Measurements from ENCODE around the gene C16orf89. TPM values are rescaled to one million over a fixed set of nuclear protein-coding genes. Genes with fewer than 3 reads are reported as not detected.
"Not testable (repeated sequence)": the region's sequence is repeated elsewhere in the genome, so short reads cannot be mapped to it uniquely, and the experiment has no call there.

Gene C16orf89
- total and polyA plus RNA-seq, 2 donors (not counting 1 experiment from before 2014, with no cell fraction given): not detected

DNA sequence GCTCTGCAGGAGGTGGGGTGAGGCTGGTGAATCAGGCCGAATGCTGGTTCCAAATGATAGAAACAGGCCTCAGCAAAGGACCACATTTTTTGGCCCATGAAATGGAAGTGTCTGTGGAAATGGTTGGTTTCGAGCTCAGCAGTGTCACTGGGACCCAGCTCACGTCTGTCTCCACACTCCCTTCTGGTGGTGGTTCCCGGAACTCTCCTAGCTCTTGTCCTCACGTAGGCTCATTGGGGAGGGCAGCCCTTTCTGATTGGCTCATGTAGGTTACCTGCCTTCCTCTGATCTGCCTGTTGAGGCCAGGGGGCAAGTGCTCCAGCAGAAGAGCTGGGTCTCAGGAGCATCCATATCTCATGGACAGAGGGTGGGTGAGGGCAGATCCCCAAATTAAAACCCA is 9.9 kb upstream of the C16orf89 start:
- no peak for TF ChIP-seq EZH2 (IDR thresholded peaks at IDR 0.05; ENCODE audit: borderline replicate concordance, insufficient read depth, low read depth, low read length, poor library complexity, severe bottlenecking)
- TF ChIP-seq, protein P1, sequence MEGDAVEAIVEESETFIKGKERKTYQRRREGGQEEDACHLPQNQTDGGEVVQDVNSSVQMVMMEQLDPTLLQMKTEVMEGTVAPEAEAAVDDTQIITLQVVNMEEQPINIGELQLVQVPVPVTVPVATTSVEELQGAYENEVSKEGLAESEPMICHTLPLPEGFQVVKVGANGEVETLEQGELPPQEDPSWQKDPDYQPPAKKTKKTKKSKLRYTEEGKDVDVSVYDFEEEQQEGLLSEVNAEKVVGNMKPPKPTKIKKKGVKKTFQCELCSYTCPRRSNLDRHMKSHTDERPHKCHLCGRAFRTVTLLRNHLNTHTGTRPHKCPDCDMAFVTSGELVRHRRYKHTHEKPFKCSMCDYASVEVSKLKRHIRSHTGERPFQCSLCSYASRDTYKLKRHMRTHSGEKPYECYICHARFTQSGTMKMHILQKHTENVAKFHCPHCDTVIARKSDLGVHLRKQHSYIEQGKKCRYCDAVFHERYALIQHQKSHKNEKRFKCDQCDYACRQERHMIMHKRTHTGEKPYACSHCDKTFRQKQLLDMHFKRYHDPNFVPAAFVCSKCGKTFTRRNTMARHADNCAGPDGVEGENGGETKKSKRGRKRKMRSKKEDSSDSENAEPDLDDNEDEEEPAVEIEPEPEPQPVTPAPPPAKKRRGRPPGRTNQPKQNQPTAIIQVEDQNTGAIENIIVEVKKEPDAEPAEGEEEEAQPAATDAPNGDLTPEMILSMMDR (IDR thresholded peaks at IDR 0.05): no peak
- Mint-ChIP-seq H3K4me3 (no peak overlapping the region), H3K4me1 (peaks cover 27% of the 10 kb centered on the region), H3K27ac (no peak overlapping the region), H3K27me3 (no peaks in the 10 kb centered on the region), H3K9me3 (ENCODE audit: insufficient read depth) (no peaks in the 10 kb centered on the region)
- ChIA-PET POLR2A (no interaction called here), CTCF (interaction anchor here (1.0 to 1.5 kb wide), 2 partner anchors 9 to 18 kb away, joined by 4 to 6 read pairs; no protein-coding TSS in a partner anchor)
- no peaks in the 10 kb centered on the region for H3K9me3 ChIP-seq (ENCODE audit: control extremely low read depth in 1 of 3, control insufficient read depth in 2 of 3, insufficient read depth in 1 of 3, low read length in 2 of 3)
- no peak overlapping the region for H3K4me3 ChIP-seq (ENCODE audit: control extremely low read depth in 1 of 5, extremely low read depth in 1 of 5, insufficient read depth in 1 of 5, low read depth in 2 of 5, low read length in 4 of 5)
- H3K36me3 ChIP-seq (replicated peaks in 1 of 2; ENCODE audit: control extremely low read depth in 1 of 2, control insufficient read depth in 1 of 2, extremely low read depth in 1 of 2, insufficient read depth in 2 of 2, low read length in 1 of 2): peaks cover 0 to 35% of the 10 kb centered on the region in 2 experiments
- peaks cover 14 to 18% of the 10 kb centered on the region in 2 donors for H3K4me1 ChIP-seq (ENCODE audit: control insufficient read depth in 2 of 2, insufficient read depth in 2 of 2, low read length in 2 of 2)
- no peak overlapping the region for H3K27ac ChIP-seq (ENCODE audit: low read length in 2 of 2)
- no peak overlapping the region for H2AFZ ChIP-seq (ENCODE audit: insufficient read depth, low read depth, low read length, poor library complexity, severe bottlenecking)
- intact Hi-C loops (cut with micrococcal nuclease): no loop called here
- DNase-seq (no peak), ATAC-seq (ENCODE audit: low read depth) (no peak)
- 98% methylated on average over 5 of the region's 5 CpGs for WGBS (ENCODE audit: insufficient coverage)
- no peaks in the 10 kb centered on the region for H3K27me3 ChIP-seq (replicated peaks in 1 of 4; ENCODE audit: control extremely low read depth in 1 of 4, control insufficient read depth in 3 of 4, insufficient read depth in 4 of 4, low read length in 3 of 4)
- no peak overlapping the region for H3K9ac ChIP-seq (ENCODE audit: low read length)
- no peak overlapping the region for H3K4me2 ChIP-seq (replicated peaks; ENCODE audit: low read depth, low read length, poor library complexity, severe bottlenecking)
- H4K20me1 ChIP-seq (ENCODE audit: control insufficient read depth, insufficient read depth, low read length, poor library complexity, severe bottlenecking): peaks cover 5% of the 10 kb centered on the region
- H3K79me2 ChIP-seq (ENCODE audit: control insufficient read depth, insufficient read depth, low read length): peaks cover 15% of the 10 kb centered on the region

DNA sequence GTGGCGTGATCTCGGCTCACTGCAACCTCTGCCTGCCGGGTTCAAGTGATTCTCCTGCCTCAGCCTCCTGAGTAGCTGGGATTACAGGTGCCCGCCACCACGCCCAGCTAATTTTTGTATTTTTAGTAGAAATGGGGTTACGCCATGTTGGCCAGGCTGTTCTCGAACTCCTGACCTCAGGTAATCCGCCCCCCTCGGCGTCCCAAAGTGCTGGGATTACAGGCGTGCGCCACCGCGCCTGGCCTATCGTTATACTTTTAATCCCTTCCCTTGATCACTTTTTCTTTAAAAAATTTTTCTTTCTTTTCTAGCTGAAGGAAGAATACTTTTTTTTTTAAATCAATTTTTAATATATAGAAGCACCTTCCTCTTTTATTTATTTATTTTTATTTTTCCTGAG is 8.0 kb upstream of the C16orf89 start:
- H3K4me2 ChIP-seq (replicated peaks; ENCODE audit: low read depth, low read length, poor library complexity, severe bottlenecking); H3K9ac ChIP-seq (ENCODE audit: low read length); H3K27me3 Mint-ChIP-seq; H3K27ac Mint-ChIP-seq; H3K9me3 Mint-ChIP-seq (ENCODE audit: insufficient read depth); DNase-seq; H2AFZ ChIP-seq (ENCODE audit: insufficient read depth, low read depth, low read length, poor library complexity, severe bottlenecking); H3K4me3 Mint-ChIP-seq; H3K9me3 ChIP-seq (ENCODE audit: control extremely low read depth in 1 of 3, control insufficient read depth in 2 of 3, insufficient read depth in 1 of 3, low read length in 2 of 3); POLR2A ChIA-PET; H3K4me3 ChIP-seq (ENCODE audit: control extremely low read depth in 1 of 5, extremely low read depth in 1 of 5, insufficient read depth in 1 of 5, low read depth in 2 of 5, low read length in 4 of 5); H3K27ac ChIP-seq (ENCODE audit: low read length in 2 of 2); H4K20me1 ChIP-seq (ENCODE audit: control insufficient read depth, insufficient read depth, low read length, poor library complexity, severe bottlenecking); H3K27me3 ChIP-seq (replicated peaks in 1 of 4; ENCODE audit: control extremely low read depth in 1 of 4, control insufficient read depth in 3 of 4, insufficient read depth in 4 of 4, low read length in 3 of 4); ATAC-seq (ENCODE audit: low read depth): not testable (repeated sequence)
- intact Hi-C loops (cut with micrococcal nuclease): loop anchor here (5.0 kb wide), 1 partner anchor 271 kb away; the partner anchor contains the start of gene ROGDI
- Histone ChIP-seq H3K4me1 (ENCODE audit: control insufficient read depth in 2 of 2, insufficient read depth in 2 of 2, low read length in 2 of 2) (peaks cover 14 to 18% of the 10 kb centered on the region in 2 donors), H3K79me2 (ENCODE audit: control insufficient read depth, insufficient read depth, low read length) (peaks cover 15% of the 10 kb centered on the region), H3K36me3 (replicated peaks in 1 of 2; ENCODE audit: control extremely low read depth in 1 of 2, control insufficient read depth in 1 of 2, extremely low read depth in 1 of 2, insufficient read depth in 2 of 2, low read length in 1 of 2) (peaks cover 0 to 30% of the 10 kb centered on the region in 2 experiments)
- no CpG with 5 or more reads among the region's 15 CpGs for WGBS (ENCODE audit: insufficient coverage)
- peaks cover 27% of the 10 kb centered on the region for H3K4me1 Mint-ChIP-seq
- CTCF ChIA-PET: interaction anchor here (0.6 kb wide), 1 partner anchor 525 kb away, joined by 5 read pairs; no protein-coding TSS in a partner anchor

Data from B cell (primary cell).